ENCODE measurements around the gene PSMD3.
"Not testable (repeated sequence)": the region's sequence is repeated elsewhere in the genome, so short reads cannot be mapped to it uniquely, and the experiment has no call there.

The PSMD3 gene

DNA sequence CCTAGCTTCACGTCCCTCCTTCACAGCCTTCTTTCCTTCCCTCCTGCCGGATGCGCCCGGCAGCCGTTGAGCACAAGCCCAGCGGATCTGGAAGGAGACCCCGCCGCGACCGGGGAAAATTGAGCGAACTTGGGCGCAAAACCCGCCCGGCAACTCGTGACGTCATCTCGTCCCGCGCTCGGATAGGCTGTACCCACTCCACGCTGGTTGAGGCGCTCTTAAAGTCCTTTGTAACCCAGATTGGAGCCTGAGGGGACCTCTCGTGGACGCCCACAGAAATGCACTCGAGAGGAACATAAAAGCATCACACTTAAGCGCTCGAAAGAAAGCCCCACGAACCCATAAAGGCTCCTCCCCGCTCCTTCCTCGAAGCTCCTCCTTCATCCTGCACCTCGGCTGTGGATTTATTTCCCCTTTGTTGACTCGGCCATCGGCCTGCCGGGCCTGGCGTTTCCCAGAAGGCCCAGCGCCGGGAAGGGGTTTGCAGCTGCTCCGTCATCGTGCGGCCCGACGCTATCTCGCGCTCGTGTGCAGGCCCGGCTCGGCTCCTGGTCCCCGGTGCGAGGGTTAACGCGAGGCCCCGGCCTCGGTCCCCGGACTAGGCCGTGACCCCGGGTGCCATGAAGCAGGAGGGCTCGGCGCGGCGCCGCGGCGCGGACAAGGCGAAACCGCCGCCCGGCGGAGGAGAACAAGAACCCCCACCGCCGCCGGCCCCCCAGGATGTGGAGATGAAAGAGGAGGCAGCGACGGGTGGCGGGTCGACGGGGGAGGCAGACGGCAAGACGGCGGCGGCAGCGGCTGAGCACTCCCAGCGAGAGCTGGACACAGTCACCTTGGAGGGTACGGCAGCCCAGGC, at the start of gene PSMD3:
Gene PSMD3, plus strand, starts transcription at position 457 of the 856 bp plus-strand sequence. Its CDS starts 164 bp downstream, at position 621.
- peak; percentile 100 for DNase-seq

DNA sequence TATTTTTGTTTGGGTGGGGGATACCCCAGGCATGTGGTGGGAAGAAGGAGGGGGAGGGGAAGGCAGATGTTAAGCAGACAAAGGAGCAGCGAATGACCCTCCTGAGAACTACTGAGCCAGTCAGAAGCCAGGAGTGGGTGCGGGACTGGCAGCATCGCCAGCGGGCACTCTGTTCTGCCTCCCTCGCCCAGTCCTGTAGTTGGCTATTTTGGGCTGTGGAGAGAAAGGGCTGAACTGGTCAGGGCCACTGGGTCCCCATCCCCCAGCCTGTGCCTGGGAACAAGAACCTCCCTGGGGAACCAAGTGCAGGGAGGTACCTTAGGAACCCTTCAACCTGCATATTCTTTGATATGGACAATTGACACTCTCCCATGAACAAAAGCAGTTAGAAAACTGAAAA, 46.7 kb upstream of the PSMD3 start:
- DNase-seq = no peak

DNA sequence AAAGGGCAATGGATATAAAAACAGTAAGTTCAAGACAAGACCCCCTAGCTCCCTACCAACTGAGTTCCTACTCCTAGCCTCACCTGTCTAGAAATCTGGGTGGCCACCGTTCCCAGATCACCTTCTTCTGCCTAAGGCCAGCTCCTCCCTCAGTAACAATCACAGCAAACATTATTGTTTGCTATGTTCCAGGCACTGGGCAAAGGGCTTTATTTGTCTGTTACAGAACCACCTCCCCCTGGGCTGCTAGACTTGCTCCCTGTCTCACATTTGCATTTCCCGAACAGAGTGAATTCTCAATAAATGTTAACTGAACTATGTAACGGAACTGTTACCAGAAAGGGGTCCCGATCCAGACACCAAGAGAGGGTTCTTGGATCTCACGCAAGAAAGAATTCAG, 46.3 kb upstream of the PSMD3 start:
- DNase-seq = no peak

DNA sequence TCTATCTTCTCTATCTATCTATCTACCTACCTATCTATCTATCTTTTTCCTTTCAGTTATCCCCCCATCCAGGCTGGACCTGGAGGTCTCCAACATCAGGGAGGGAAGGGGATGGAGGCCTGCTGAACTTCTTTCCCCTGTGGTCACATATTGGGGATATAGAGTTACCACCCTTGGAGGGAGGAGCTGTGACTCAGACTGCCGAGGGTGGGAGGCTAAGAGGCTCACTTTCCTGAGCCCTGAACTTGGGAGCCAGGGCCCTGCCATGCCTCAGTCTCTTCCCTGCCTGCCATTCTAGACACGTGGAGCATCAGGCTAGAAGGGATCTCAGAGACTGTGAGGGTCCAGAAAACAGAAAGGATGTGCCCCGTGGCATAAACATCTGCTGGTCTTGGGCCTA, 44.7 kb upstream of the PSMD3 start:
- DNase-seq = no peak

DNA sequence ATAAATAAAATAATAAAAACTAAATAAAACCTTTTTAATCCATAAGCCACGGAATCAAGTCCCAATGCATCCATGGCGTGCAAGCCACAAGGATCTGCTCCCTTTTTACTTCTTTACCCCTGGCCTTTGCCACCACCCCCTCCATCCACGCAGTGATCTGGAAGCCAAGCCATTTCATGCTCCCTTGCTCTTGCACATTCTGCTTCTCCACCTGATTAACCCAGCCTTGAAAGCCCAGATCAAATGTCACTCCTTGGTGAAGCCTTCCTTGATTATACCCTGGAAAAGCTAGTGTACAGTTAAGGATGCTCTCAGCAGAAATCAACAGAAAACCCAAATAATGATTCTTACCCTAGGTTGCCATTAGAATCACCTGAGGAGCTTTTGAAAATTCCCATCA, 43.2 kb upstream of the PSMD3 start:
- no peak for DNase-seq

DNA sequence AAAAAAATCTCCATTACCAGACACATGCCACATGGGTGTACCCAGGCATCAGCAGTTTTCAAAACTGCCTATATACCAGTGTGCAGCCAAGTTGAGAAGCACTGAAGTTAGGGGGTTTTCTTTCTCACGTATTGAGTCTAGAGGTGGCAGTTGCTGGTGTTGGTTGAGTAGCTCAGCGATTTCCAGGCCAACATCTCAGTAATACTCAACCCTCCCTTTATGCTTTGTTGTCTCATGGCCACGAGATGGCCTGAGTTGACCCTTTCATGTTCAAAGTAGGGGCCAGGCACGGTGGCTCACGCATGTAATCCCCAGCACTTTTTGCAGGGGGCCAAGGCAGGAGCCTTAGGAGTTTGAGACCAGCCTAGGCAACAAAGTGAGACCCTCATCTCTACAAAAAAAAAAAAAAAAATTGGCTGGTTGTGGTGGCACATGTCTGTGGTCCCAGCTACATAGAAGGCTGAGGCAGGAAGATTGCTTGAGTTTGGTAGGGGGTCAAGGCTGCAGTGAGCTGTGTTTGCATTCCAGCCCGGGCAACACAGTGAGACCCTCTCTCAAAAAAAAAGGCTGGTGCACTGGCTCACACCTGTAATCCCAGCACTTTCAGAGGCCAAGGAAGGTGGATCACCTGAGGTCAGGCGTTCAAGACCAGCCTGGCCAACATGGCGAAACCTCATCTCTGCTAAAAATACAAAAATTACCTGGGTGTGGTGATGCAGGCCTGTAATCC, 42.3 kb upstream of the PSMD3 start:
- DNase-seq = no peak

DNA sequence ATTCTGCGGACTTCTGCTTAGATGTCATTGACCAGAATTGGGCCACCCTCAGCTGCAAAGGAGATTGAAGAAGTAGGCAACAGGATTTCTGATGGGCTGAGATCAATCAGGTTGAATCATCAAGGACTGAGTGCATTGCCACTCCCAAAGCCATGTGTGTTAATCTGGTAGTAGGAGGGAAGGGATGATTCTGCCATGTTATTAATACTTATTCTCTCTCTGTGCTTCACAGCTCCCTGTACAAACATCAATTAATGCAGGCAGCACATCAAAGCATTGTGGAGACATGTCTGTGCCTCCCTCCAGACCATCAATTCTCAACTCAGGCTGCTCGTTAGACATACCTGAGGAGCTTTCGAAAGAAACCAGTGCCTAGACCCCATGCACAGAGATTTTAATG, 41.5 kb upstream of the PSMD3 start:
- no peak for DNase-seq

DNA sequence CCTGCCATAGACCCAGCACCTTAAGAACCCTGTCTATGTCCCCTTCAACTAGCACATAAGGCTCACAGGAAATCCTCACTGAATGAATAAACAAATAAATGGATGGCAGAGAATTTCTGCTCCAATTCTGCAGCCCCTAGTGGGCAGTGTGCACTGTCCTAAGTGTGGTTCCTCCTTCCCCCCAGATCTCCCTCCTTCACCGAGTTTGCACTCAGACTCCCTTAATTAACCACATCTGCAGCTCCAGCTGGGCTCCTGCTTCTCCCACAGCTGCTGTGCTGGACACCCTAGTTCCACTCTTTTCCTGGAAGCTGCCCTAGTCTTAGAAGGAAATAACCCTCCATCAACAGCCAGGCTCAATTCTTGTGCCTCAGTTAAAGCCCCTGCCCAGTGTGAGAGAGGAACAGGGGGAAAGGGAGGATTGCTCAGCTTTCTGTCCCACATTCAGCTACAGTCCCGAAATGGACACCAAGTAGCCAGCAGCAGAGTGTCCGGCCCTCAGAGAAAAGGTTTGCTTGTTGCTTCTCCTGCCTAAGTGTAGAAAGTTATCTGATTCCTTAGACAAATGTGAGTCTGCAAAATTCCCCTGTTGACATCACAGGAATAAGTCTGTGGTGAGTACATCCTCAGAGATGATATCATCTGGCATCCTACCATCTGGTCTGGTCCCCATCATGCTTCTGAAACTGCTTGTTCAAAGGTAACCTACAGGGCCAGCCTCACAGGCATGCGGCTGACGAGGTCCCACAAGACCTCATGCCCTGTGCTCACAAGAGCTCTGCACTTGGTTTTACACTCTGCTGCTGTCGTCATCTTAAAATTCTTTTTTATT, 40.8 kb upstream of the PSMD3 start:
- peak; percentile 41 for DNase-seq

DNA sequence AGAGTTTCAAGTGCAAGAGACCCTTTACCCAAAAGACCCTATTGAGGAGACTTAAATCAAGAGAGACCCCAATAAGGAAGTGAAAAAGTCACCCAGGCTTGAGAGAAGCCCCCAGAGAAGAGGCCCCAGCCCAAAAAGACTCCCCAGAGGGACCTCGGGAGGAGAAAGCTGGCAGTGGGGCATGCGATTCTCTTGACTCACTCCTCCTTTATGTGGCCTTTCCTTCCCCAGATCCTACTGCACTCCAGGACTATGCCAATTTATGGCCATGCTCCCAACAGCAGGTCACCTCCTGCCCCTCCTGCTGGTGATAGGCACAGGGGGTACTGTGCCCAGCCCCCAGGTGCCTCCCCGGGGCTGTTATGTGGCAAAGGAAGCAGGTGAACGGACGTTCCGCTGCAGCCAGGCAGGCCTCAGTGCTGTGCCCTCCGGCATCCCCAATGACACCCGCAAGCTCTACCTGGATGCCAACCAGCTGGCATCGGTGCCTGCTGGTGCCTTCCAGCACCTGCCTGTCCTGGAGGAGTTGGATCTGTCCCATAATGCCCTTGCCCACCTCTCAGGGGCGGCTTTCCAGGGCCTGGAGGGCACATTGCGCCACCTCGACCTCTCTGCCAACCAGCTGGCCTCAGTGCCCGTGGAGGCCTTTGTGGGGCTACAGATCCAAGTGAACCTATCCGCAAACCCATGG, 36.8 kb upstream of the PSMD3 start:
- no peak for DNase-seq

DNA sequence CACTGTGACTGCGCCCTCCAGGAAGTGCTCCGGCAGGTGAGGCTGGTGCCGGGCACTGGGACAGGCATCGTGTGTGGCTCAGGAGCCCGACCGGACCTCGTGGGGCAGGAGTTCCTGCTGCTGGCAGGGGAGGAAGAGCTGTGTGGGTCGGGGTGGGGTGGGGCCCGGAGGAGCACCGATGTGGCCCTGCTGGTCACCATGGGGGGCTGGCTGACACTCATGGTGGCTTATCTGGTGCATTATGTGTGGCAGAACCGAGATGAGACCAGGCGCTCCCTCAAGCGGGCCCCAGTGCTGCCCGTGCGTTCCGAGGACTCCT, 36.3 kb upstream of the PSMD3 start:
- no peak for DNase-seq

DNA sequence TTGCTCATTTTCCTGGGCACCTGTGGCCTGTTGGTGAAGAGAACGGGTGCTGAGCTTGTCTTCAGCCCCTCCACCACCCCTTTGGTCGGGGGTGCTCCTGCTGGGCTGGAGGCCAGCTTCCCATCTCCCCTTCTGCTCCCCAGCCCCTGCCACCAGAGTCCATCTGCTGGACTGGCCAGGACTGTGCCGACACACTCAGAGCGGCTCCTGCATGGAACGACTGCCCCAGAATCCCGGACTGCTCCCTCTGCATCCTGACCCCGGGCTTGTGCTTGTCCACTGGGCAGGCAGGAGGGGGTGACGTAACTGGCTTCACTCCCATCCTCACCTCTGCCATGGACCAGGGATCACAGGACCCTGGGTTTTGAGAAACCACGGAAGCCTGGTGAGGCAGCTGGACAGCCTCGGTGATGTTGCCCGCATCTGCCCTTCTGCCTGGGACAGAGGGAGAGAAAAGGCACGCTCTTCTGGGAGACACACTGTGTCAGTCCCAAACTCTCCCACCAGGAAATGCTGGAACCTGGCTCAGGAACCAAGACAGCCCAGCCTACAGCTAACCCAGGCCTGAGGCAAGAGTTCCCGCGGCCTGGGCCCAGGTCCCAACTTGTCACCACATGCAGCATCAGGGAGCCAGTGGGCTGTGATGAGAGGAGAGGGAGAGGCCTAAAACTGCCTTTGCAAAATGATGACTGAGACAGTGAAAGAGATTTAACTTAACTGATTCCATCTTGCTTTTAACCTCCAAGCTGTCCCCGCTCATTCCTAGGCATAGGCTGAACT, 33.9 kb upstream of the PSMD3 start:
- DNase-seq = no peak

DNA sequence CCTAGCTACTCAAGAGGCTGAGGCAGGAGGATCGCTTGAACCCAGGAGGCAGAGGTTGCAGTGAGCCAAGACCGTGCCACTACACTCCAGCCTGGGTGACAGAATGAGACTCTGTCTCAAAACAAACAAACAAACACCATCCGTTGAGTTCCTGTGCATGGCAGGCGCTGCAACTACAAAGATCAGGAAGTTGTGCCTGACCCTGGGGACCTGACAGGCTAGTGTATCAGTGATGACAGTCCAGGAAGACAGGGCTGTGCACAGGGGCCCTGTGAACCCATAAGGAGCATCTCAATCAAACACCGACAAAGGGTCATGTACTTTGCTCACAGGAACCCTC, 32.1 kb upstream of the PSMD3 start:
- not testable (repeated sequence) for DNase-seq

DNA sequence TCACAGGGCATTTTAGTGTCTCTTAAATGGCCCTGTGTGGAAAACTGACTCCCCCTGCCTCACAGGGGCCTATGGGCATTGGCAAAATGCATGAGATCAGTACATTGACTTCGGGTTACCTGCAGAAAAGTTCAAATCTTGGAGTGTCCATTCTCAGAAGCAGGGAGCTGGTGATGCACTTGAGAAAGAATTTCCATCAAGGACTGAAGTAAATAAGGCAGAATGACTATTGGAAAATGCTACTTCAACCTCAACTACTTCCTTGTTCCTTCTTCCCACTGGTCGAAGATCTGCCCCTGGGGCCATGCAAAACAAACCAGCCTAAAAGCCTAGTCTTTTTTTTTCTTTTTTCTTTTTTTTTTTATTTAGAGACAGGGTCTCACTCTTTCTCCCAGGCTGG, 31.6 kb upstream of the PSMD3 start:
- DNase-seq = no peak

DNA sequence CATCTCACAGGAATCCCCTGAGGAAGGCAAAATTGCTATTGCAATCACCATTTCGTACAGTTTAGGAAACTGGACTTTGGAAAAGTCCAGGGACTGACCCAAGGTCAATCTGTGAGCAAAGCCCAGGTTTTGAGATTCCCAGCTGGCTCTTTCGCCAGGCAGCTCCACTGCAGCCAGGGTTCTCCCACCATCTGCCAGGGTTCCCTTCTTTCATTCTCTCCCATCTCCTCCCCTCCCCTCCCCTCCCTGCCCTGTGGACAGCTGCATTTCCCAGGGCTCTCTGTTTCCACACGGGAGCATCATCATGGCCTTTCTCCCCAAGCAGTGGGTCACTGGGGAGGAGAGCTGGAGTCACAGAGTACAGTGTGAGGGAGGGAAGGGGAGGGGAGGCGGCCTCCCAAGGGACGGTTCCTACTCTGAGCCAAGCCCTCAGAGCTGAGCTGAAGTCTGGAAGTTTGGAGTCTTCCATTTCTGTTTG, 29.7 kb upstream of the PSMD3 start:
- no peak for DNase-seq

DNA sequence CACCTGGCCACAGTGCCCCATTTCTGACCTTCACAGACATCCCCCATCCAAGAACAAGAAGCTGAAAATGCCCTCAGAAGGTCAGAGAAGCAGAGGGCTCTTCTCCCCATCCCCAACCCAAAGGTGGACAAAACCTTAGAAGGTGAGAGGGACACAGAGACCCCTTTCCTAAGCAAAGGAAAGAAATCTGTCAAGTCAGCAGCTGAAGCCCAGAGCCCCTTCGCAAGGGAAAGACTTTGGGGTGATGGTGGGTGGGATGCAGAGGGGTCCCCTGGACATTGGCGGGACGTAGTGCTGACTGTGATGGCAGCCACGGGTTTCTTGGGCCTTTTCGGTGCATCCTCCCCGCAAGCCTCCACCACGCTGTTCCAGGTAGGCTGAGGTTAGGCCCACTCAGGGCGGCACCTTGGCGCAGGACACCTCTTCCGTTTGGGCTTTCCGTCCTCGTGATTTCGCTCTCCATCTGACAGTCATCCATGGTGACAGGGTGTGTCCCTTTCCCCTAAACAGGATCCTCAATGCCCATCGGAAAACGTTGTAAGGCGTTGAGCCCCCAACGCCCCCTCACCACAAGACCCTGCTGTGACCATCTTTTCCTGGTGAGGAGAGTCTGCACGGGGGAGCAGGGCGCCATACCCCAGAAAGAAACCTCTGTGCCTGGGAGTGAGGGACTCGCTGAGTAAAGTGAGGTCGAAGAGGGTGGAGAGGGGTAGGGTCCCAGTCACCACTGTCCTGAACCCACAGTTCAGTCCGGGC, 28.5 kb upstream of the PSMD3 start:
- no peak for DNase-seq

DNA sequence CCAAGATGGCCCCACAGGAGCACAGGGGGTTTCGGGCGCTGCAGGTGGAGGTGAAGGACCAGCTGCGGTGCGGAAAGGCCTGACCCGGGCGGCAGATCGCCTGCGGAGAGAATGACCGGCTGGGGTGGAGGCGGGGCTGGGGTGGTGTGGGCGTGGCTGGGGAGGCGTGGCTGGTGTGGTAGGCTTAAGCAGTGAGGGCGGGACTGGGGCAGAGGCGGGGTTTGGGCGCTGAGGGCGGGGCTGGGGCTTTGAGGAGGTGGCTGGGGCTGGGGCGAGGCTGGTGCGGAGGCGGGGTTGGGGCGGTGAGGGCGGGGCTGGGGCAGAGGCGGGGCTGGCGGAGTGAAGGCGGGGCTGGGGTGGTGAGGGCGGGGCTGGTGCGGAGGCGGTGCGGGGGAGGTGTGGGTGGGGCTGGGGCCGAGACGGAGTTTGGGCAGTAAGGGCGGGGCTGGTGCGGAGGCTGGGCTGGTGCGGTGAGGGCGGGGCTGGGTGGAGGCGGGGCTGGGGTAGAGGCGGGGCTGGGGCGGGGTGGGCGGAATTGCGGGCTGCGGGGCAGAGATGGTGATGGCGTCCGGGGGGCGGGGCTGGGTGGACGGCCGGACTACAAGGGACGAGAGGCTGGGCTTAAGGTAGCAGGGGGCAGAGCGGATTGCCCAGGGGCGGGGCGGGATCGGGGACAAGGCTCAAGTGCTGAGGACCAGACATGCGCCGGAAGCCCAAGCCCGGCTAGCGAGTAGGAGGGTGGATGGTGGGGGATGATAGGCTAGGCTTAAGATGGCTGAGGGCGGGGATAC, 27.7 kb upstream of the PSMD3 start:
- peak; percentile 96 for DNase-seq

DNA sequence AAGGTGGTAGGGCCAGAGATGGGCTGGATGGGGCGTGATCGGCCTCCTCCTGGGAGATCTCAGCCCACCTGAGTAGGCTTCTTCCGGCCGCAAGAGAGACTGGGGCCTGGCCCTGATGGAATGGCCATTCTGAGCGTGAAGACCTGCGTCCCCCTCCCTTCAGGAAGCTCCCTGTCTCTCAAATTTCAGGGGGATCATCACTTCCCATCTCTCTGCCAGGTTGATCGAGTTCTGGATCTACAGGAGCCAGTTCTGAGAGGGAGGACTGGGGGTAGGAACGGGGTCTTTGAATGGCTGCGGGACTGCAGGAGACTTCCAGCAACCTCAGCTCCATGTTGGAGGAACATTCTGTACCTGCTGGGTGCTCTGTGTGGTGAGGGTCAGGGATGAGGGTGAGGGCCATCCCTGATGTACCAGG, 27.1 kb upstream of the PSMD3 start:
- no peak for DNase-seq

DNA sequence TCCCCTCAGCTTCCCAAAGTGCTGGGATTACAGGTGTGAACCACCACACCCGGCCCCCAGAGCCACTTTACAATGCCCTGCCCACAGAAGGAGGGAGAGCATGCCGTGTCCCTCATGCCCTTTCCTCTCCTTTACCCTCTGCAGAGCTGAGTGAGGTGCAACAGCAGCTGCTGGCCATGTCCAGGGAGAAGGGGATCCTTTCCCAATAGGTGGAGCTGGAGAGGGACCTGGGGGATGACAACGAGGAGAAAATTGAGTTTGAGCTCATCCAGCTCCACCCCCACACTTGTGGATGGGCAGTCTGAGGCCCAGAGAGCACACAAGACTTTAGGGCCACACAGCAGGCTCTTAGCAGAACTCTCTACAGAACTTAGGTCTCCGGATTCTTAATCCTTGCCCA, 25.7 kb upstream of the PSMD3 start:
- DNase-seq = no peak

DNA sequence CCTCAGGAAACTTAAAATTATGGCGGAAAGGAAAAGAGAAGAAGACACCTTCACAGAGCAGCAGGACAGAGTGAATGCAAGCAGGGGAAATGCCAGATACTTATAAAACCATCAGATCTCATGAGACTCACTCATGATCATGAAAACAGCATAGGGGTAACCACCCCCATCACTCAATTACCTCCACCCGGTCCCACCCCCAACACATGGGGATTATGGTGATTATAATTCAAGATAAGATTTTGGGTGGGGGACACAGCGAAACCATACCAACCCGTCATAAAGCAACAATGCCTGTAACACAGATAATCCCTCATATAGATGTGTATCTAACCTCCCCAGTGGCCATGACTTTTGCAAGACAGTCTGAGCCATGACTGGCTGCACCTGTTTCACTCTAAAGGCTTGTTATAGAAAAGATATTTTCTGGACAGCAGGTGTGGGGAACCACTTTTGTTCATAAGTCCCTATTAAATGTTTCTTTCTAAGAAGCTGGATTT, 24.8 kb upstream of the PSMD3 start:
- no peak for DNase-seq

DNA sequence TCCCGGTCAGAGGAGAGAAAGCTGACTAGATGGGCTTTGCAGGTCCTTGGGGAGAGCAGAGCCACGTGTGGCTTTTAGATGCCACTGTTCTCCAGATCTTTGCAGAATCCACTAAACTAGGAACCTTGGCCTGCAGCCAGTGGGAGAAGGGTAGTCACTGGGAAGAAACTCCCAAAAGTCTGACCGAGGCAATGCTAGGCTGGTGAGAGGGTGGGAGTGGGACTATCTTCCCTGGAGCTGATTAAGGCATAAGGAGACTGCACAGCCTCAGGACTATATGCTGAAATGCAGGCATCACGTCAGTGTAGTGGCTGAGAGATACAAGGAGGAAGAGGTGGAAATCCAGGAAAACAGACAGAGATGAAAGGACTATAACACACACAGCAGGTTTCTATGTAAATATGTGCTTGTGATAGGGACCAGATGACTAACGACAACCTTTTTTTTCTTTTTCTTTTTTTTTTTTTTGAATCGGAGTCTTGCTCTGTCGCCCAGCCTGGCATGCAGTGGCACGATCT, 20.0 kb upstream of the PSMD3 start:
- DNase-seq = no peak
